NCI-H526 (cell line): Measurements from ENCODE around the gene KCNJ3.
"Not testable (repeated sequence)": the region's sequence is repeated elsewhere in the genome, so short reads cannot be mapped to it uniquely, and the experiment has no call there.

Experiments used
- DNase-seq, 2 experiments: peaks; one replicate each; lab custom pipeline; 2025; lab: John Stamatoyannopoulos, UW

KCNJ3 gene

DNA sequence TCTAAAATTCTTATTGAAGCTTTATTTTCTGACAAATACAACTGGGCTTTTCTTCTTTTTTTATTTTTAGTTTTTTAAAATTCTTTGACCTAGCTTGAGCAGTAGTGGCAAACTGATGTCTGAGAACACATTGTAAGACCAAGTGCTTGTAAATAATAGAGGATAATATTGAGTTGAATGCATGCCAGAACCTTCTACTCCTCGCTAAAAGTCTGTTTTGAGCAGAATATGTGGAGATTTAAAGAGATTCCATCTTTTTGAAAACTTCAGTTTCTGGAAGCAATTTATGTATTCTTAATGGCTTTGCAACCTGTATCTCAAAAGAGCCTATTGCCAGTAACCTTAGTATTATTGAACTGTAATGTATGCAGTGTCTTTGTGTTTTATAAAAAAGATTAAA lies 148.3 kb downstream of the KCNJ3 start:
- no peak for DNase-seq

GRCh38 chr2:154849482-154849881 lies 151.0 kb downstream of the KCNJ3 start:
- DNase-seq: no peak

- DNase-seq: no peak
Observed at GRCh38 chr2:154850532-154850931, 152.0 kb downstream of the KCNJ3 start.

DNA sequence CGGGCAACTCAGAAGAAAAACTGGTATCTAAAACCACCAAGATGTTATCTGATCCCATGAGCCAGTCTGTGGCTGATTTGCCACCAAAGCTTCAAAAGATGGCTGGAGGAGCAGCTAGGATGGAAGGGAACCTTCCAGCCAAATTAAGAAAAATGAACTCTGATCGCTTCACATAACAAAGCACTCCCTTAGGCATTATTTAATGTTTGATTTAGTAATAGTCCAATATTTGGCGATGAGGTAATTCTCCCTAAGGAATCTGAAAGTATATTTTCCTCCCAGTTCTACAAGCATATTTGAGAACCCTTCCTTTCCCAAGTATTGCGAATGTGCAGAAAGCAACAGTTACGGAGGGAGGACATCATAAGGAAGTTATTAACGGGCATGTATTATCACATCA lies 156.6 kb downstream of the KCNJ3 start:
- no peak for DNase-seq

DNA sequence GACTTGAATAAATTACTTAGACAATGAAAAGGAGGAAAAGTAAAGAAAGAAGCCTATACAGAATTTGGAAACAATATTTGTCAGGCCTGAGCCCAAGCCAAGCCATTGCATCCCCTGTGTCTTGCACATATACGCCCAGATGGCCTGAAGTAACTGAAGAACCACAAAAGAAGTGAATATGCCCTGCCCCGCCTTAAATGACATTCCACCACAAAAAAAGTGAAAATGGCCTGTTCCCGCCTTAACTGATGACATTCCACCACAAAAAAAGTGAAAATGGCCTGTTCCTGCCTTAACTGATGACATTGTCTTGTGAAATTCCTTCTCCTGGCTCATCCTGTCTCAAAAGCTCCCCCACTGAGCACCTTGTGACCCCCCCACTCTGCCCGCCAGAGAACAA lies 168.7 kb downstream of the KCNJ3 start:
- not testable (repeated sequence) for DNase-seq

DNA sequence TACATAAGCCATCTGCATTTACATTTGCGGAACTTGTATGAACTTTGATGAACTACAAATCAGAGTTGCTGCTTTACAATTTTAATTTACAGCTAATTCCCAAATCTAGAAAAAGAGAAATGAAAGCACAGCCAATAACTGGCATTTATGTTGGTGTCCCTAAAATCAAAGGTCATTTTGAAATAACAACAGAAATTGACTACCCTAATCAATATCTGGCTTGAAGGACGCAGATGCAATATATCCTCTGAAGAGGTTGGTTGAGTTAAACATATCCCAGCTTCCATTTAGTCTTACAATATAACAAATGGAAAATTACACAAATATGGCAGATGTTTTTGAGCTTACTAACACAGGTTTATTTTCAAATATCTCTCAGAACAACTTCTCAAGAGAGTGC lies 177.5 kb downstream of the KCNJ3 start:
- DNase-seq: no peak

- no peak for DNase-seq
Observed at GRCh38 chr2:154882725-154883124, 184.2 kb downstream of the KCNJ3 start.

DNA sequence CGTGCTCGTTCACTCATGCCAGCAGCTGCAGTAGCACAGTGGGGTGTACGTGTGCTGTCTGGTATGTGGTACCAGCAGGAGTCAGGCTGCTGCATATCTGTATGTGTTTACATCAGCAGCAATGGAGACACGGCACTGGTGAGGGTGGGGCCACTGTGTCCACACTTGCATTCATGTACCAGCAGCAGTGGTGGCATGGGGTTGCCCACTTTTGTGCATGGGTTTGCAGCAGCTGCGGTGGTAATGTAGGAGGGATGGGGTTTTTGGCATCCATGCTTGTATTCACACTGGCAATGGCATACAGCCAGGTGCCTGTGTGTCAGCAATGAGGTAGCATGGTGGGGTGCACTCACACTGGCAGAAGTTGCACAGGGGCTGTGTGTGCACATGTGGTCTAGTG lies 187.8 kb downstream of the KCNJ3 start:
- DNase-seq: no peak

- no peak for DNase-seq
Observed at GRCh38 chr2:154898269-154898668, 199.8 kb downstream of the KCNJ3 start.

GRCh38 chr2:154901063-154901462 lies 202.6 kb downstream of the KCNJ3 start:
- no peak for DNase-seq
